Neural crest cell (in vitro differentiated cells): ENCODE results near the gene DPT. TPM values are rescaled to one million over a fixed set of nuclear protein-coding genes. Genes with fewer than 3 reads are reported as not detected.

Experiments used
- DNase-seq: peaks from one replicate; pipeline ENCODE4 v3.0.0; 2021; ENCODE audit warnings: low read depth, mixed read lengths, low spot score
- H3K27ac Mint-ChIP-seq: one replicate; pipeline ENCODE4 v1.8.0; 2021; ENCODE audit warnings: mild to moderate bottlenecking, mixed read lengths; ENCODE audit not compliant: unreplicated experiment
- H3K27me3 Mint-ChIP-seq: 2 replicates; pipeline ENCODE4 v1.8.0; 2021; ENCODE audit warnings: low read depth, mild to moderate bottlenecking, mixed read lengths
- H3K36me3 Mint-ChIP-seq: 2 replicates; pipeline ENCODE4 v1.8.0; 2021; ENCODE audit warnings: low read depth, mild to moderate bottlenecking, mixed read lengths
- H3K4me1 Mint-ChIP-seq: 2 replicates; pipeline ENCODE4 v1.8.0; 2021; ENCODE audit warnings: mixed read lengths
- H3K4me3 Mint-ChIP-seq: one replicate; pipeline ENCODE4 v1.8.0; 2021; ENCODE audit warnings: mild to moderate bottlenecking, mixed read lengths
- H3K9me3 Mint-ChIP-seq: 2 replicates; pipeline ENCODE4 v1.8.0; 2021; ENCODE audit warnings: mixed read lengths
- total RNA-seq: library from RNA; stranded (reverse); gene quantifications from 2 replicates; pipeline ENCODE4 v1.2.1, GENCODE V29; 2021
- TF ChIP-seq, protein P1 (sequence below): fragments of 200-600 bp; sonication (generic); conservative IDR thresholded peaks from 2 replicates; pipeline ENCODE4 v1.5.0; 2021; ENCODE audit warnings: antibody characterized with exemption, mild to moderate bottlenecking

DPT gene
- total RNA-seq, 1 donor from 2014 or later = not detected

- Mint-ChIP-seq H3K27ac (no peak overlapping the region), H3K36me3 (no peaks in the 10 kb centered on the region), H3K9me3 (no peaks in the 10 kb centered on the region)
Observed at GRCh38 chr1:168687816-168688215, 41.2 kb downstream of the DPT start.

DNA sequence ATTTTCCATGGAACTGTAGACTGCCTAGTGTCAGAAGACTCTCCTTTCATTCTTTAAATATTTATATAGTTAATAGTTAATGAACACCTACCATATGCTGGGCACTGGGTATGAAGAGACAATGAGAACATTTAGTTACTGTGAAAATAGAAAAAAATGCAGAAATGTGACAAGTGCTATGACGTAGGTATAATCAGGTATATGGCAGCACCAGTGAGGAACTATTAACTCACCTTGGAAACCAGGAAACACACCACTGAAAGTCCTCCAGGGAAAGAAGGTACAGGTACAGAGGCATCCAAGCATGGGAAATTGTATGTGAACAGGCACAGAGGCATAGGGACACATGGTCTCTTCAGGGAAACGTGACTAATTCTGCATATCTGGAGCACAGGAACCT lies 42.3 kb downstream of the DPT start:
- H3K9me3 Mint-ChIP-seq = no peaks in the 10 kb centered on the region
- no peaks in the 10 kb centered on the region for H3K27me3 Mint-ChIP-seq
- no peak for DNase-seq
- no peak overlapping the region for H3K27ac Mint-ChIP-seq
- H3K36me3 Mint-ChIP-seq = no peaks in the 10 kb centered on the region
- TF ChIP-seq, protein P1, sequence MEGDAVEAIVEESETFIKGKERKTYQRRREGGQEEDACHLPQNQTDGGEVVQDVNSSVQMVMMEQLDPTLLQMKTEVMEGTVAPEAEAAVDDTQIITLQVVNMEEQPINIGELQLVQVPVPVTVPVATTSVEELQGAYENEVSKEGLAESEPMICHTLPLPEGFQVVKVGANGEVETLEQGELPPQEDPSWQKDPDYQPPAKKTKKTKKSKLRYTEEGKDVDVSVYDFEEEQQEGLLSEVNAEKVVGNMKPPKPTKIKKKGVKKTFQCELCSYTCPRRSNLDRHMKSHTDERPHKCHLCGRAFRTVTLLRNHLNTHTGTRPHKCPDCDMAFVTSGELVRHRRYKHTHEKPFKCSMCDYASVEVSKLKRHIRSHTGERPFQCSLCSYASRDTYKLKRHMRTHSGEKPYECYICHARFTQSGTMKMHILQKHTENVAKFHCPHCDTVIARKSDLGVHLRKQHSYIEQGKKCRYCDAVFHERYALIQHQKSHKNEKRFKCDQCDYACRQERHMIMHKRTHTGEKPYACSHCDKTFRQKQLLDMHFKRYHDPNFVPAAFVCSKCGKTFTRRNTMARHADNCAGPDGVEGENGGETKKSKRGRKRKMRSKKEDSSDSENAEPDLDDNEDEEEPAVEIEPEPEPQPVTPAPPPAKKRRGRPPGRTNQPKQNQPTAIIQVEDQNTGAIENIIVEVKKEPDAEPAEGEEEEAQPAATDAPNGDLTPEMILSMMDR = no peak
- peaks cover 6% of the 10 kb centered on the region for H3K4me1 Mint-ChIP-seq
- no peak overlapping the region for H3K4me3 Mint-ChIP-seq

More at GRCh38 chr1:168687816-168688215, 41.2 kb downstream of the DPT start:
- Mint-ChIP-seq H3K27me3 (no peaks in the 10 kb centered on the region), H3K4me3 (no peak overlapping the region), H3K4me1 (peaks cover 6% of the 10 kb centered on the region)
- no peak for DNase-seq
- TF ChIP-seq, protein P1 = no peak

DNA sequence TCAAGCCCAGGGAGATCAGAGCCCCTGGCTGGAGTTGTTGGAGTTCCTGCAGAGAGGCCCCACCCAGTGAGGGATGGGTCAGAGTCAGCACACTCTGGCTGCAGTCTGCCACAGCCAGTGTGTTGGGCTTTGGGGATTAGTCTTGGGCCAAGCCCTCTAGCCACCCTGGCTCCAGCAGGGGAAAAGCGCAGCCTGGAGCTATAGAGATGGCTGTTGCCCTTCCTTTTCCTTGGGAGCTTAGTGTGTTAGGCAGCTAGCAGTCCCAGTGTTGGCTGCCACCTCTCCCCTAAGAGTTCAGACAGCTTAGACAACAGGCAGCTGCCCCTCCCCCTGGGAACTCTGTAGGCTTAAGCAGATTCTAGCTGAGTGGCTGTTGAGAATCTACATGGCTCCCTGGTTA lies 45.1 kb downstream of the DPT start:
- no peak overlapping the region for H3K27ac Mint-ChIP-seq
- TF ChIP-seq, protein P1 = no peak
- H3K36me3 Mint-ChIP-seq = peaks cover 9% of the 10 kb centered on the region
- H3K27me3 Mint-ChIP-seq = peaks cover 4% of the 10 kb centered on the region
- peaks cover 12% of the 10 kb centered on the region for H3K9me3 Mint-ChIP-seq
- no peak overlapping the region for H3K4me3 Mint-ChIP-seq
- DNase-seq = no peak
- peaks cover 6% of the 10 kb centered on the region for H3K4me1 Mint-ChIP-seq

- Mint-ChIP-seq H3K27ac (no peak overlapping the region), H3K9me3 (peaks cover 12% of the 10 kb centered on the region), H3K4me1 (peaks cover 11% of the 10 kb centered on the region), H3K27me3 (peaks cover 4% of the 10 kb centered on the region), H3K4me3 (no peak overlapping the region), H3K36me3 (peaks cover 9% of the 10 kb centered on the region)
- TF ChIP-seq, protein P1 = no peak
- no peak for DNase-seq
Observed at GRCh38 chr1:168676861-168677260, 52.1 kb downstream of the DPT start.

GRCh38 chr1:168676029-168676812 lies 52.8 kb downstream of the DPT start:
- TF ChIP-seq, protein P1 = no peak
- H3K4me1 Mint-ChIP-seq = peaks cover 11% of the 10 kb centered on the region
- H3K36me3 Mint-ChIP-seq = peaks cover 8% of the 10 kb centered on the region
- H3K9me3 Mint-ChIP-seq = peaks cover 9% of the 10 kb centered on the region
- no peak for DNase-seq
- peaks cover 4% of the 10 kb centered on the region for H3K27me3 Mint-ChIP-seq
- H3K27ac Mint-ChIP-seq = no peak overlapping the region
- no peak overlapping the region for H3K4me3 Mint-ChIP-seq
